Stimulated activated CD8-positive, alpha-beta memory T cell treated with anti-CD3 and anti-CD28 coated beads, Interleukin-2, amount 100 ng/mL, for 48 hours (primary cell): ENCODE results near the gene SPOCD1.

Experiments
- DNase-seq, 2 donors: peaks; one replicate each; pipeline ENCODE4 v3.0.0-alpha.2; 2020; ENCODE audit warnings: low read depth in 2 of 2

Gene SPOCD1

DNA sequence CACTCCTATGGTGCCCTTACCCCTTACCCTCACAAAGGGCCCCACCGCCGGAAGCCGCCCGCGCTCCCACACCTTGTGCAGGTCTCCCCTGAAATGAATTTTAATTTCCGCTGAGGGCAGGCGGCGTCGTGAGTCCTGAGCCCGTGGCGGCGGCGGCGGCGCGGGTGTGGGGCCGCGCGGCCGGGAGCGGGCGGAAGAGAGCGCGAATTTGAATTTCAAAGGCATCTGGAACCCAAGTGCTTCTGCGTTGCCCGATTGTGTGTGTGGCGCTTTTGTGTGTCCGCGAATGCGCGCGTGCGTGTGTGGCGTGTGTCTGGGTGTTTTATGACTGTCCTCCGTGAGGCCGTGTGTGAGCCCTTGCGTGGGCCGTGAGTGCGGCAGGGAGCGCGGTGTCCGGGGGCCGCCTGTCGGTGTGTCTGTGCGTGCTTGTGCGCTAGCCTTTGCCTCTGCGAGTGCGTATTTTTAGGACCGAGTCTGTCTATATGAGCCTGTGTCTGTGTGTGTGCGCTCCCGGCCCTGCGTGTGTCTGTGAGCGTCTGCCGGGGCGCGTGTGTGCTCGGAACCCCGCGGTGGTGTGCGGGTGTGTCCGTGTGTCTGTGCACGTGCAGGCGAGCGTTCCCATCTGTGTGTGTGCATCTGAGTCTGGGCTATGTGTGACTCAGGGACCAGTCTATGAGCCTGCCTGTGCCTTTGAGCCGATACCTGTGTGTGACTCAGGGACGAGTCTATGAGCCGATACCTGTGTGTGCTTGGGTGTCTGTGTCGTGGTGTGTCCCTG lies 43.7 kb downstream of the SPOCD1 start:
- no peak for DNase-seq

DNA sequence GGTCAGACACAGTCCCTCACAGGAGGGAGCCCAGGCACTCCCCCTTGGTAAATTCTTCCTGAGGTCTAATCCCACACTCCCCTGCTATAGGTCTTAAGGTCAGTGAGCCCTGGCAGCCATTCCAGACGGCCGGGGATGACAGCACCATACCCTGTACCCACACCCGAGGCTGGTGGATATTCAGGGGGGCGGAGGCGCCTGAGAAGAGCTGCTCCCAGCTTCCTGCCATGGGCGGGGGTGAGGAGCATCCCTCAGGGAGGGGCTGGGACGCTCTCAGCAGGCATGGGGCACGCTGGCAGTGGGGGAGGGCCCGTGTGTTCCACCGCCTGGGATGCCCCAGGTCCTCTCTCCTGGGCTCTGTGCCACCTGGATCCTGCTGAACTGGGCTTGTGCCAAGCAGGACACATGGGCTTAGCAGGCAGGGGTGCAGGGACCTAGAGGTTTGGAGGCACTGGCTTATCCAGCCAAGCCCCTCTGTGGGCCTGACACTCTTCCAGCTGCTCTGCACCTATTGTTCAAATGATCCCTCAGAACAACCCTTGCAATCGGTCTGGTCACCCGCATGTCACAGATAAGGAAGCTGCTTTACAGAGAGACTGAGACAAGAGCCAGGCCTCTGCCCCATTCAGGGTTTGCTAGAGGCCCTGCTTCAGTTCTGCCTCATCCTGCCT lies 46.0 kb downstream of the SPOCD1 start:
- DNase-seq = no peak

DNA sequence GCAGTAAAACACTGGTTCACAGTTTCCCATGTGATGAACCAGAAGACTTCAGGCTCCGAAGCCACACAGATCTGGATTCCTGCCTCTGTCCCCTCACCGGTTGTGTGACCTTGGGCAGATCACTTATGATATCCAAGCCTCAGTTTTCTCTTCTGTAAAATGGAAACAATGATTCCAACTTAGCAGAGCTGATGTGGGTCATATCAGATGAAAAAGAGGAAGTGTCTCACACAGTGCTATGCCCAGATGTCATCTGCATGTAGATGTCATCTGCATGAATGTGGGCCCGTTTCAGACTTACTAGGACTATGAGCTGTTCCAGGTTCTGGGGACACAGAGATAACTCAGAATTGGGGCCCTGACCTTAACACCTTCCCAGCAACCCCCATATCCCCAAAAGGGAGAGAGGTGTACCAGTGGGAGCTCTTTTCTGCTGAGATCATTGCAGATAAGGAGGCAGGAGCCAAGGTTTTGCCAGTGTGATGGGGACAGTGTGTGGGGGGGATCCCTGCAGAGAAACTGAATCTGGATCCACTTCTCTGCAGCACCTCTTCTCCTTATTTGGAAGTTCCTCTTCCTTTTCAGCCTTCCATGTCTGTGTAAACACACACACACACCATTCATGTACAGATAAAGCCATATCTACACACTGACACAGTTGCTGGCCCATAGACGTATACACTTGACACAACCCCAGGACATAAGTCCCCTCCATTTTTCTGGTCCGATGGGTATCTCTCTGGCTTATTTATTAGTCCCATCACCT lies 46.7 kb downstream of the SPOCD1 start:
- no peak for DNase-seq

DNA sequence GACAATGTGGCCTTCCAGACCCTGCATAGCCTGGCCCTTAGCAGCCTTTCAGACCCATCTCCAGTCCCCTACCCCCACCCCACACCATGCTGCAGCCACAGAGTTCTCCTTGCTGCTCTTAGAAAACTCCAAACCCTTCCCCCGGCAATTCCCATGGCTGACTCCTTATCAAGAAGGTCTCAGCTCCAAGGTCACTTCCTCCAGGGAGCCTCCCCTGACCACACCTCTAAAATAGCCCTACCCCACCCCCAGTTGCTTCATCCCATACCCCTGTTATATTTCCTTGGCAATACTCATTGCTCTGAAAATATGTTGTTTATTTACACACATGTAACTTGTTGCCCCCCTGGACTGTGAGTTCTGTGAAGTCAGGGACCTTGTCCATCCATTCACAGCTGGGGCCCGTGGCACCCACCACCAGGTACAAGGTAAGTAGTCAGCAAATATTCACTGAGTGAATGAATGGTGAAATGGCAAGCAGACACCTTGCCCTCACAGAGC lies 47.4 kb downstream of the SPOCD1 start:
- no peak for DNase-seq

DNA sequence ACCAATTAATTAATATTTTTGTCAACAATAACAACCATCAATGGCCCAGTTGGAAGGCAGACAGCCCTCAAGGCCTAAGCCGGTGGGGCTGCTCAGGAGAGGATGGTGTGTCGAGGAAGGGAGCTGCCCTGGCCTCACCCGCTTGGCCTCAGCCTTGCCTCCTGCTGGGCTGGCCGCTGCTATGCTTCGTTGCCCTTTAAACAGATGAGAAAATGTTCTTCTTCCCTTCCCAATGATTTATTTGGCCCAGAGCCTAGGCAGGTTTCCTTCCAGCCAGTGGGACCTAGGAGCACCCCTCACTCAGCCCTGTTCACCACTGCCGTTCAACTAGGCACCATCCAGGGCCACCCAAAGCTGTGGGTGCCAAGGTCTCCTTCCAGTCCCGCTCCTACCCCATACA lies 48.6 kb downstream of the SPOCD1 start:
- DNase-seq = no peak

DNA sequence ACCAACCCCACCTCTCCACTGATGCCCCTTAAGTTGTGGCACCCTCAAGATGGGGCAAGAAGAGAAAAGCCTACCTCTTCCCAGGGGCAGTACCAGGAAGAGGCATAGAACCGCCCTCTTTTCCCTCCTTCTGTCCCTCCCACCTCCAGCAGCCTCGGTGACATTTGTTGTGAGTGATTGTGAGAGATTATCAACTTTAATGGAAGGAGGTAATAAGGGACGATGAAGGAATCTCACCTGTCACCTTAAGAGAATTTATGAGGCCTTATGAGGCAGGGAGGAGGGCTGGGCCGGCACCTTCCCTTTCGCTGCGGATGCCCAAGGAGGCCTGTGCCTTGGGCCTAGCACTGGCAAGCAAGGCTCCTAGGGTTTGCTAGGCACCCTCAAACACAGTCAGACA lies 50.3 kb downstream of the SPOCD1 start:
- DNase-seq = no peak

DNA sequence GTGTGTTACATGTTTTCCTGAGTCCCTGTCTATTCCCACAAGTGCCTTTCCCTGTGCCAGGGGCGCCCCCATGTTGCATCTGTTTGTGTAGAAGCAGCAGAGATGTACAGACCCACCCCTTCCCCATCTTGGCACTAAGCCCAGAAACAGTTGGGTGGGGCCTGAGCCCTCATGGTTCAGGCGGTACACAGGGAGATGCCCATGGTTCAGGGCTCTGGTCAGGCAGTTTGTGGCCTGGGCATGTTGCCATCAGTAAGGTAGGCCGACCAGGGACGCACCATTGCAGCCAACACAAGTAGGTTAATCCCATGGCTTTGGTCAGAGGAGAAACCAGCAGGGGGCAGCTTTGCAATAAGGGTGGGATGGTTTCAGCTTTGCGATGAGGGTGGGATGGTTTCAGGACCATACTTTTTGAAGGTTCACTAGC lies 50.8 kb downstream of the SPOCD1 start:
- DNase-seq = no peak

DNA sequence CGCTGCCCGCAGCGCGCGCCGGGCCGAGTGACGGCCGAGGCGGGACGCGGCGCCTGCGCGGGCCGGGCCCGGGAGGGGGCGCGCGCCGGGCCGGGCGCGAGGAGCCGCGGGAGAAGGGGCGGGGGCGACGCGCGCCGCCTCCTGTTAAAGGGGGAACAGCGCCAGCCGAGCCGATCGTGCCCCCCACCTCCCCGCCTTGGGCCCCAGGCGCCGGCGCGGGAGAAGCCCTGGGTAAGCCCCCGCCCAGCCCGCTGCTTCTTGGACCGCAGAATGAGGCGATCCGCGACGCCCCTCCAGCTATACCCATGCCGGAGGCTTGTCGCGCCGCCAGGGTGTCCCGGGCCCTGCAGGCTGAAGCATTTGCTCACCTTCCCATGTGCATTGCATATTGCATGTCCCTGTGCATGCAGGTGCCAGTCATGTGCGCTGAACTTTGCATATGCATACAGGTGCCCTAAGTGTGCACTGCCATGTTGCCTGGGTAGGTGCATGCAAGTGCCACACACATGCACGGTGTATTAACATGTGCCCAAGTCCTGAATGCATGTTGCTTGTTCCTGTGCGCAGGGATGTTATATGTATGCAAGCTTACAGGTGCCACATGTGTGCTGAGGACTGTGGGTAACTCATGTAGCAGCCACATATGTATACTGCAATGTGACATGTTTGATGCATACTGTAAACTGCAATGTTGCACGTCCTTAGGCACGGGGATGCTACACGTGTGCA lies 51.3 kb downstream of the SPOCD1 start, which contains the start of gene ADGRB2:
Gene ADGRB2 (minus strand): TSS at position 29 of the 729 bp plus-strand sequence. CDS start 7,119 bp downstream, outside the sequence.
- DNase-seq = no peak

DNA sequence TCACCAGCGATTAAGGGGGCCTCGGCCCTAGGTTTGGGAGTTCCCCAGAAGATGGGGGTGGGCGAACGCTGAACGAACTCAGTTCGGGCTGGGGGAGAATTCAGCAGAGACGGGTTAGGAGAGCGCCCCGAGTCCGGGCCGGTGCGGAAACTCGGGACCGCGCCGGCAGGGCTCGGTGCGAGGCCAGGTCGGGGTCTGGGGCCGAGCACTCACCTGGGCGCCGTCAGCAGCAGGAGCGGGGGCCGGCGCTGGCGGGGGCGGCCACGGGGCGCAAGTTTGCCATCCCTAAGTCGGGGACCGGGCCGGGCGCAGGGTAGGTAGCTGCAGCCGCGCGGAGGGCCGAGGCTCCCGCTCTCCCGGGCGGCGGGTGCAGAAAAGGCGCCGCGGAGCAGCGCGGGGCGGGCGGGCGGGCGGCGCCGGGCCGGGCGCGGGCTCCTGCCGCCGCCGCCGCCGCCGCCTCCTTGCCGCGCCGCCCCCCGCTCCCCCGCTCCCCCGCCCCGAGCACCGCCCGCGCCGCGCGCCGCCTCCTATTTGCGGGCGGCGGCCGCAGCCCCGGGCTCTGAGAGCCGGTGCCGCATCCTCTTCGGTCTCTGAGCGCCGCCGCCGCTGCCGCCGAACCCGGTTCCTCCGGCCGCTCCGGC lies 52.0 kb downstream of the SPOCD1 start:
- DNase-seq = no peak

DNA sequence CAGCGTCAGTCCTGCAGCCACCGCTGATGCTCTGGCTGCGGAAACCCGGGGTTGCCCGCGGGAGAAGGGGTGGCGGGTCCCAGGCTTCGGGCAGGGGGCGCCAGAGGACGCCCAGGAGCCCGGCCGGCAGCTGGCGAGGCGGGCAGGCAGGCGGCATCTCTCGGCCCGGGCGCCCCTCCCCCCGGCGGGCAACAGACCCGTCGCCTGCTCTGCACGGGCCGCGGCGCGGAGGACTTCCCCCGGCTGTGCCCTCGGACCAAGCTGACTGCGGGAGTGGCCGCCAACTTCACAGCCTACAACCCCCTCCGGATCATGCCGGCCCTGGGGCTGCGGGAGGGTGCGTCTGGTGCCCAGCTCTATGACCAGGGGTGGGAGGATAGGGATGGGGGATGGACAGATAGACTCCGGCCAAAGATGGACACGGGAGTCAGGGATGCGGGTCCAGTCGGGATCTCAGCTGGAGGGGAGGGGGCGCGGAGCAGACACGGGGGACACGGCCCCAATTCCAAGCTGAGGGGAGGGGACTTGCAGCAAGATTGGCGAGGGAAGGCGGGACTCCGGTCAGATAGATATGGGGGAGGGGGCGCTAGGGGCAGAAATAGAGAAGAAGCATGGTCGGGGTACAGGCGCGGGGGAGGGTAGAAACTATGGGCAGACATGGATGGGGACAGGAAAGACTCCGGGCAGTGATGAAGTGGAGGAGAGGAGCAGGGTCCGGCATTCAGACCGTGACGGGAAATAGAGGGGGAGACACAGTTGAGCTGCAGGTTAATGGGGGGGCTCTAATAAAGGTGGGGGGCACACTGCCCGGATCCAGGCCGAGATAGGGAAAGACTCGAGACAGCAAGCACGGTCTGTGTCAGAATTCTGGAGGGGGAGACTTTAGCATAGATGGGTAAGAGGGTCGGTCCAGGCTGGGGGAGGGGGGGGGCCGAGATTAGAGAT lies 52.8 kb downstream of the SPOCD1 start:
- peak; percentile 54 to 57 for DNase-seq

DNA sequence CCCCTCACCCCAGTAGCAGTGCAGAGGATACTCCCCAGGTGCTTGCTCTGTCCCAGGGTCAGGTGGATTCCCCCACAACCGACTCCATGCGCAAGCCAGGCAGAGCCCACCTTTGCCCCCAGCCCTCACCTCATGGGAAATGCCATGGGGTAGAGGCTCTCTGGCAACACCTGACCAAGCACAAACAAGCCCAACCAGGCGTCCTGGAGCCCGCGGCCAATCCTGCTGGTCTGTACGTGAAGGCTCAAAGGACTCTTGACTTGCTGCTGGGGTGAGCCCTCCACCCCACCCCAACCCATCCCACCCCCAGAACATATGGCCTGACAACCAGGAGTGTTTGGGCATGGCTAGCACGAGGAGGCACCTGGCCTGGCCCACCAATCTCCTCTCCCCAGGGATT lies 53.5 kb downstream of the SPOCD1 start:
- no peak for DNase-seq

DNA sequence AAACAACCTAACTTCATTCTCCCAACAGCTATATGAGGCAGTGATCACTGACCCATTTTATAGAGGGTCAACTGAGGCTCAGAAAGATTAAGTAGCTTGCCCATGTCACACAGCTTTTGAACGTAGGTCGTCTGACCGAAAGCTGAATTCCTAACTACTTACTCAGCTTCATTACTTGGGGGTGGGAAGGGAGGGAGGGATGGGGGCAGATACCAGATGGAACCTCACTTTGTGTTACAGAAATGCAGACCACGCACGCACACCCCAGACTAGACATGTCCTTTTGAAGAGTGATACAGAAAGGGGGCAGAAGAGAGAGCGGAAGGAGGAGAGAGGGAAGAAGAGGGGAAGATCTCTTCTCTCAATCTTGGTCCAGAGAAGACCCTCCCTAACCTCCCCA lies 53.9 kb downstream of the SPOCD1 start:
- no peak for DNase-seq

DNA sequence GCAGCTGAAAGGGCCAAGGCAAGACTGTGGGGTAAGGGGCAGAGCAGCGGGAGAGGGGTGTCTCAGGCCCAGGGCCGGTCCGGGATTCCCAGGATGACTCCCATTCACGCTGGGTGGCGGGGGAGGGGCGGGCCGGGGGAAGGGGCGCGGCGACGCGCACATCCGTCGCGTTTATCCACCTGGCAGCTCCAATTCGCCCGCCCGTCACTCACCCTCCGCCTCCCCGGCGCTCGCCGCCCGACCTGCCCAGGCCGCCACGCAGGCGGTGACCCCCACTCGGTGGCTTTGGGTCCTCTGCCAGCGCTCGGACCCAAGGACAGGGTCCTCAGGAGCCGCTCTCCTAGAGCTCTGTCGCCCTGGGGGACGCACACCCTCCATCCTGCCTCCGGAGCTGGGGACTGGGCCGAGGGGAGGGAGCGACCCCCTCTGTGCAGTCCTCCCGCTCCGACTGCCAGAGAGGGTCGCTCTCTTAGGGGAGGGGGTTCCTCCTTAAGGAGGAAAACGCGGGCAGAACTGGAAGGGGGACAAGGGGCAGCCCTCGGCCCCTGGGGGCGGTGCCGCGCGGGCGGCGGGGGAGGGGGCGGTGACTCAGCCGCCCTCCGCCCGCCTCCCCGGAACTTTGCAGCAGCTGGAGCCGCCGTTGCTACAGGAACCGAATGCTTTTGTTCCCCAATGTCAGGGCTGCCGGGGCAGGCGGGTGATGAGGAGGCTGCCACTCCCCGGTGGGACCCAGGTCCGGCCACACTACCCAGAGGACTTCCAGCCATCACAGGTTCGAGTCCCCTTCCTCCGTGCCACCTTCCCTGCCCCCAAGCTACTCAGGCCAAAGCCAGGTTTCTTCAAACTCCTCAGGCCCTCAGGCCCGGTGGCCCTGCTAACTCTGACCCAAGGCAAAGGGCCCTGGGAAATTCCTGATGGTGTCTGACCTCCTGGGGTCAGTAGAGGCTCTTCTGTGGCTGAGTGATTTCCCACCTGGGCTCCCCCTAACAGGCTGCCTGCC lies 55.1 kb downstream of the SPOCD1 start:
- peak in 1 of 2 donors; percentile 37 for DNase-seq

DNA sequence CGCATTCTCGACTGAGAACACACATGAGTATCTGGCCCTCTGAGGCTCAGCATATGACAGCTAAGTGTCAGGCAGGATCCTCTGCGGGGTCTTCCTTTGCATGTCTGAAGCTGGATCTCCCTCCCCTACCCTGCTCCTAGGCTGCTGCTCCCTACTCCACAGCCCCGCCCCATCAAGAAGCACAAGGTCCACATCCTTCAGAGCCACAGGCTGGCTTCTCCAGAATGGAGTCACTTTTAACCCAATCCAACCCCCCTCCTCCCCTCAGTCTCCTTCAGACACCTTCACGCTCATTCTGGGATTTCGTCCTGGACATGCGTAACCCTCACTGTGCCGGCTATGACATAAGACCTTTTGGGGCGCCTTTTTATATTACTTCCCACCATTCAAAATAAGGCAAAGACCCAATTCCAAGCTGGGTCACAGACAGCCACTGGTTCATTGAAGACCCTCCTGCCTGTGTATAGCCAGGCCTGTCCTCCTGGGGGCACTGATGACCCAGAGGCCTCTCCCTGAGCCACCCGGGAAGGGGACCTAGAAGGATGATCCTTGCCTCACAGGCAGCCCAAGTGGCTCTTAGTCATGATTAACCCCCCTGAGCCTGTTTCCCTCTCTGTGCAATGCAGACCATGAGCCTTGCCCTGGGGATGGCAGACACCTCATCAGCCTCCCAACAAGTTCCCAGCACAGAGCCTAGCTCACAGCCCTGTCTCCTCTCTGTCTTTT lies 56.4 kb downstream of the SPOCD1 start:
- no peak for DNase-seq

DNA sequence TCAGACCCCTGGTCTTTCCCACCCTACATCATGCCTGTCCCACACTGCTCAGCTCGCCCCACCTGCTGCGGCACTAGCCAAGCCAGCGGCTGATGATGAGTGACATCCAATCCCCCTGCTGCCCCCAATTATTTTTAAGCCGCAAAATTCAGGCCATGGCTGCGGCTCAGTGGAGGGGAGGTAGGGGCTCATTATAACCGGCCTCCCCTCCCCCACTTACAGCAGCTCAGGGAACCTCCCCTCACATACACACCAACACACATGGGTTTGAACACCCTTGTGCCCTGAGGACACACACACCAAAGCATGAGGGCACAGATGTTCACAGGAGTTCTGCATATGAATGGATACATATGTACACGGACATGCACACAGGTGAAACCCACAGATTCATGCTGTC lies 57.0 kb downstream of the SPOCD1 start:
- no peak for DNase-seq

DNA sequence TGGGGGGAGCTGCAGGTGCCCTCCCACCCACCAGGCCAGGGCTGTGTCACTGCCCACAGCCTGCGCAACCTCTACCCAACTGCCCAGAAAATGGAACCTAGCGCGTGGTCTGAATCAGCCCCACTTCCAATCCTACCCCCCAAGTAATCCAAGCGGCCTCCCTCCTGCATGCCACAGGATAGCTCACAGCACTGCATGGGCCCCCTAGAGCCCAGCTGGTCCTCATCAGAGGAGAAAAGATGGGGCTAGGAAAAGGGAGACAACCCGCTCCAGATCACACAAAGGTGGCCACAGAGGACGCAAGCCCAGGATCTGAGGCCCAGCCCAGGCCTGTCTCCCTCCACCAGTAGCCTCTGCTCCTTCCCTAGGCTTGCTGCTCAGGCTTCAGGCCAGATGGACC lies 57.8 kb downstream of the SPOCD1 start:
- DNase-seq = no peak

DNA sequence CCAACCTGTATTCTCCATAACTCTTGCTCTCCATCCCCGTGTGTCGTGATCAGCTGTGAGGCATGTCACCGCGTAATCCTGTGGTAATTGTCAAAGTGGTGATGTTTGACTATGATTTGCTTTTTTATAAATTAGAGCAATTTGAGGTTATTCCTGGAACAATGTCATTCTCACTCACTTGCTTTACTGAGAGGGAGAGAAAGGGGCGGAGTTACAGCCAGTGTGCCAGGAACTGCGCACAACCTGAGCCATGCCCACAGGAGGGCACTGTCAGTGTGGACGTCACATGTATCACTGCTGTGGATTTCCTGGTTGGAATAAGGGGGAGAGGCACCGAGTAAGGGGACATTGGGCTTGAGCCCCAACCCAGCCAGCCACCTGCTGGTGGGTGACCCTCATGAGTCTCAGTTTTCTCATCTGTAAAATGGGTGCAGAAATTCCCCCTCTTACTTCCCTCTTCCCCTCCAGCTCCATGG lies 58.6 kb downstream of the SPOCD1 start:
- DNase-seq = no peak

DNA sequence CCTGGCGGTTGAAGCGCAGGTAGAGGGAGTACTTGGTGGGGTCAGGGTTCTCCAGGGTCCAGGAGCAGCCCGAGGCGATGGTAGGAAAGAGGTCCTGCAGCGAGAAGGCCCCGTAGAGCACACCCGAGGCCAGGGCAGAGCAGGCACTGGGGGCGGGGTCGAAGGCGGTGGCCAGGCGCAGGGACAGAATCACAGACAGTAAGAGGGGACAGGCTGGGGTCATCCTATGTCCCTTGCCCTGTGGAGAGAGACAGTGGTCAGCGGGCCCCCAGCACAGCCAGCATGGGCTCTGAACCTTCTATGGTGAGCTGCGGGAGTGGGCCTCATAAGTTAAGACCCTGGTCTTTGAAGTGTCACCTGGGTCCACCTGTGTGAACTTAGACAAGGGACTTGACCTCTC lies 59.2 kb downstream of the SPOCD1 start:
- no peak for DNase-seq
